T-cell (primary cell): ENCODE results near the gene RASSF3. TPM values are rescaled to one million over a fixed set of nuclear protein-coding genes. Genes with fewer than 3 reads are reported as not detected.

Experiments
- ATAC-seq, 4 experiments: fragments of 200-7000 bp in 3 of 4; fragments of 150-1000 bp in 1 of 4; cut with Tn5 transposase; replicated peaks in 1 of 4; 1 replicate in 3 of 4; 2 replicates in 1 of 4; pipeline ENCODE4 v1.10.0; 2021; ENCODE audit warnings: moderate library complexity in 3 of 4, mild to moderate bottlenecking in 2 of 4, moderate number of reproducible peaks in 1 of 4
- CTCF ChIA-PET, 2 donors: fragments of 300-600 bp; sonication (Branson Sonifier 250); formaldehyde crosslinking; loops; one replicate each; lab custom pipeline; 2022; ENCODE audit warnings: antibody characterized with exemption in 2 of 2; lab: Charles Lee
- POLR2A ChIA-PET, 2 donors: fragments of 300-600 bp; sonication (Branson Sonifier 250); formaldehyde crosslinking; loops; one replicate each; lab custom pipeline; 2022; ENCODE audit warnings: antibody characterized with exemption in 2 of 2; lab: Charles Lee
- DNase-seq, 35 experiments: peaks; one replicate each; pipeline versions ENCODE4 v3.0.0 to v3.0.0-alpha.2; 2013 to 2023
- H3K27ac ChIP-seq: one replicate; pipeline ENCODE4 v1.5.1; 2013; ENCODE audit warnings: low read length
- H3K27me3 ChIP-seq, 2 experiments: replicated peaks in 1 of 2; 1 replicate in 1 of 2; 2 replicates in 1 of 2; pipeline versions ENCODE4 v1.6.1 to v1.7.0; 2013; ENCODE audit warnings: low read length in 1 of 2, mixed read lengths in 1 of 2; ENCODE audit not compliant: control insufficient read depth in 2 of 2, insufficient read depth in 2 of 2; ENCODE audit errors: extremely low read depth in 1 of 2
- H3K36me3 ChIP-seq, 2 donors: 1 replicate in 1 of 2; 2 replicates in 1 of 2; pipeline versions ENCODE4 v1.6.1 to v1.7.0; 2013; ENCODE audit warnings: low read length in 1 of 2; ENCODE audit not compliant: control insufficient read depth in 2 of 2, insufficient read depth in 1 of 2; ENCODE audit errors: extremely low read depth in 1 of 2
- H3K4me1 ChIP-seq, 2 experiments: 1 replicate in 1 of 2; 2 replicates in 1 of 2; pipeline versions ENCODE4 v1.6.1 to v1.7.0; 2013; ENCODE audit warnings: low read length in 2 of 2, mixed read lengths in 1 of 2; ENCODE audit not compliant: insufficient read depth in 2 of 2, control insufficient read depth in 1 of 2; ENCODE audit errors: extremely low read depth in 1 of 2
- H3K4me3 ChIP-seq, 2 donors: 1 replicate in 1 of 2; 2 replicates in 1 of 2; pipeline versions ENCODE4 v1.5.1 to v1.7.0; 2013; ENCODE audit warnings: mild to moderate bottlenecking in 2 of 2, low read length in 1 of 2, moderate library complexity in 1 of 2; ENCODE audit not compliant: control insufficient read depth in 1 of 2; ENCODE audit errors: extremely low read depth in 1 of 2
- H3K9me3 ChIP-seq: 2 replicates; pipeline ENCODE4 v1.7.0; 2013
- H3K27ac Mint-ChIP-seq, 2 donors: one replicate each; pipeline ENCODE4 v1.8.0; 2020 to 2021; ENCODE audit warnings: mild to moderate bottlenecking in 2 of 2, mixed read lengths in 2 of 2
- H3K27me3 Mint-ChIP-seq, 2 donors: one replicate each; pipeline ENCODE4 v1.8.0; 2021 to 2022; ENCODE audit warnings: mixed read lengths in 2 of 2
- H3K36me3 Mint-ChIP-seq: one replicate; pipeline ENCODE4 v1.8.0; 2021; ENCODE audit warnings: mixed read lengths
- H3K4me1 Mint-ChIP-seq, 3 donors: one replicate each; pipeline ENCODE4 v1.8.0; 2020 to 2022; ENCODE audit warnings: mixed read lengths in 3 of 3, mild to moderate bottlenecking in 1 of 3
- H3K4me3 Mint-ChIP-seq, 3 donors: one replicate each; pipeline ENCODE4 v1.8.0; 2020 to 2022; ENCODE audit warnings: mild to moderate bottlenecking in 3 of 3, mixed read lengths in 3 of 3, moderate library complexity in 3 of 3
- H3K9me3 Mint-ChIP-seq, 3 donors: one replicate each; pipeline ENCODE4 v1.8.0; 2020 to 2022; ENCODE audit warnings: mixed read lengths in 3 of 3
- WGBS: methylation state at CpG from one replicate; pipeline ENCODE4 v1.1.5; 2013; ENCODE audit warnings: missing lambda C conversion rate; ENCODE audit not compliant: insufficient coverage; 5-methylcytosine and 5-hydroxymethylcytosine counted together
- total RNA-seq, 35 experiments: library from RNA in 6 of 35; stranded (reverse) in 6 of 35; fragments of 120-200 nt in 1 of 35; gene quantifications; one replicate each; pipeline versions ENCODE4 v1.2.1 to v1.2.4 and lab custom pipeline; 2013 to 2026

RASSF3 gene
- total RNA-seq, 5 donors from 2014 or later (not counting 1 experiment from before 2014, with no cell fraction given), result 113 to 167 (median 149) TPM

DNA sequence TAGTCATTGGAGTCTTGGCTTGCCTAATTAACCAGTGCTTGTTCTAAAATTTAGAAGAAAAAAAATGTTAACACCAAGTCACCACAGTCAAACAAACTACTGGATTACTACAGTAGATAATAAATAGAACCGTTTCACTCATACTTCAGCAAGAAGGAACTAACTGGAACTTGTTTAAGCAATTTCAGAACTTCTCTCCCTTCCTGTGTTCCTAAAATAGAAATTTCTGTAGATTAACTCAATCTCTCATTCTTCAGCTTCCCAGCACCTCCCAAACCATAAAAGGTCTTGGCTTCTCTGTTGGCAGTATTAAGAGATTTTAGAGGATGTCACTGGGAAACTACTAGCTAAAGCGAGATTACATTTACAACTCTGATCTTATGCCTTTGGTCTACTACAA lies 130.4 kb downstream of the RASSF3 start:
- Mint-ChIP-seq H3K4me3 (no peak overlapping the region), H3K4me1 (peaks cover 11 to 16% (median 11%) of the 10 kb centered on the region in 3 donors), H3K27me3 (no peaks in the 10 kb centered on the region), H3K27ac (no peak overlapping the region), H3K36me3 (peaks cover 89% of the 10 kb centered on the region), H3K9me3 (no peaks in the 10 kb centered on the region)
- H3K4me1 ChIP-seq, result peaks cover 0 to 2% of the 10 kb centered on the region in 2 experiments
- DNase-seq (no peak), ATAC-seq (no peak)
- H3K9me3 ChIP-seq, result no peaks in the 10 kb centered on the region
- H3K27me3 ChIP-seq, result no peaks in the 10 kb centered on the region
- ChIA-PET CTCF (no interaction called here), POLR2A (interaction anchor here in 1 of 2 donors (0.5 kb wide), 1 partner anchor 30 kb away, joined by 3 read pairs; no protein-coding TSS in a partner anchor)
- peaks cover 21 to 63% of the 10 kb centered on the region in 2 donors for H3K36me3 ChIP-seq
- WGBS, result no CpG with 5 or more reads among the region's 2 CpGs
- no peak overlapping the region for H3K27ac ChIP-seq
- H3K4me3 ChIP-seq, result no peak overlapping the region

DNA sequence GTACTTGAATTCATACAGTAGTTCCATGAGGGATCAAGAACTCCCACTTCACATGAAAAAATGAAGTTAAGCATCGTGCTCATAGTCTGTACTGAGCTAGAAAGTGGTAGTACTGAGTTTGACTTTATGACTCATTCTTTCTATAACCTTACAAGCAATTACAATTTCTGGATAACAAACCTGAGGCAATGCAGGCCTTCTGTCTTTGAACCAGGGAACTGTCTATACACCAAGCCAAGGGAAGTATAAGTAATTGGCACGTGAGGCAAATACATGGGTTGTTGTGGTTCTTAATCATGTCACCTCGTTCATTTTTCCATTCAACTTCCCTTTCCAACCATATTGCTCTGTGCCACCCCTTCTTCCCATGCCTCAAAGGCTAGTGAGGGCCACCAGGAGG lies 132.1 kb downstream of the RASSF3 start:
- peaks cover 8 to 12% (median 8%) of the 10 kb centered on the region in 3 donors for H3K4me1 Mint-ChIP-seq
- no peak for DNase-seq
- ChIA-PET POLR2A (no interaction called here), CTCF (interaction anchor here in 1 of 2 donors (0.6 kb wide), 1 partner anchor 192 kb away, joined by 3 read pairs; no protein-coding TSS in a partner anchor)
- WGBS, result no CpG with 5 or more reads among the region's 3 CpGs
- H3K36me3 Mint-ChIP-seq, result peaks cover 84% of the 10 kb centered on the region
- H3K4me1 ChIP-seq, result peaks cover 0 to 2% of the 10 kb centered on the region in 2 experiments
- no peaks in the 10 kb centered on the region for H3K27me3 Mint-ChIP-seq
- no peak overlapping the region for H3K4me3 Mint-ChIP-seq
- peaks cover 26 to 68% of the 10 kb centered on the region in 2 donors for H3K36me3 ChIP-seq
- H3K27ac ChIP-seq, result no peak overlapping the region
- no peak overlapping the region for H3K4me3 ChIP-seq
- H3K27me3 ChIP-seq, result no peaks in the 10 kb centered on the region
- H3K9me3 Mint-ChIP-seq, result no peaks in the 10 kb centered on the region
- H3K27ac Mint-ChIP-seq, result no peak overlapping the region
- ATAC-seq, result no peak
- H3K9me3 ChIP-seq, result no peaks in the 10 kb centered on the region

DNA sequence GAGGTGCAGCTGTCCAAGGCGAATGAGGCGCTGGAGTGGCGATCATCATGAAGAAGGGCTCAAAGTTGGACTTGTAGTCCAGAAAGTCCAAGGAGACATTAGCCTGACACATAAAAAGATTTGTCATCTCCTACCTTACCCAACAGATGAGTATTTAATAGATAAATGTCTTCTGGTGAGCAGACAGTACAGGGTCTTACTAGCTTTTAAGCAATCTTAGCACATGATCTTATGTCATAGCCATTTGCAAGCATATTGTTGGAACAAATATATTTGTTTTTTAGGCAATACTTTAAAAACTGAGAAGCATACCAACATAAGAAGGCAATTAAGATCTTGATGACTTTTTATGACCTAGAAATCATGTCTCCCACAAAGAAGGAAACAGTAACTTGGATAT lies 132.9 kb downstream of the RASSF3 start:
- no peaks in the 10 kb centered on the region for H3K4me1 ChIP-seq
- ChIA-PET POLR2A (no interaction called here), CTCF (interaction anchor here (0.6 to 1.4 kb wide), 3 partner anchors 9 to 194 kb away, joined by 3 read pairs; no protein-coding TSS in a partner anchor)
- ATAC-seq (no peak), DNase-seq (no peak)
- WGBS, result no CpG with 5 or more reads among the region's 3 CpGs
- H3K36me3 ChIP-seq, result peaks cover 26 to 66% of the 10 kb centered on the region in 2 donors
- no peaks in the 10 kb centered on the region for H3K9me3 Mint-ChIP-seq
- peaks cover 0 to 5% (median 3%) of the 10 kb centered on the region in 3 donors for H3K4me1 Mint-ChIP-seq
- H3K27ac ChIP-seq, result no peak overlapping the region
- H3K4me3 Mint-ChIP-seq, result no peak overlapping the region
- no peaks in the 10 kb centered on the region for H3K27me3 Mint-ChIP-seq
- peaks cover 83% of the 10 kb centered on the region for H3K36me3 Mint-ChIP-seq
- H3K27ac Mint-ChIP-seq, result no peak overlapping the region
- no peak overlapping the region for H3K4me3 ChIP-seq
- H3K9me3 ChIP-seq, result no peaks in the 10 kb centered on the region
- no peaks in the 10 kb centered on the region for H3K27me3 ChIP-seq

DNA sequence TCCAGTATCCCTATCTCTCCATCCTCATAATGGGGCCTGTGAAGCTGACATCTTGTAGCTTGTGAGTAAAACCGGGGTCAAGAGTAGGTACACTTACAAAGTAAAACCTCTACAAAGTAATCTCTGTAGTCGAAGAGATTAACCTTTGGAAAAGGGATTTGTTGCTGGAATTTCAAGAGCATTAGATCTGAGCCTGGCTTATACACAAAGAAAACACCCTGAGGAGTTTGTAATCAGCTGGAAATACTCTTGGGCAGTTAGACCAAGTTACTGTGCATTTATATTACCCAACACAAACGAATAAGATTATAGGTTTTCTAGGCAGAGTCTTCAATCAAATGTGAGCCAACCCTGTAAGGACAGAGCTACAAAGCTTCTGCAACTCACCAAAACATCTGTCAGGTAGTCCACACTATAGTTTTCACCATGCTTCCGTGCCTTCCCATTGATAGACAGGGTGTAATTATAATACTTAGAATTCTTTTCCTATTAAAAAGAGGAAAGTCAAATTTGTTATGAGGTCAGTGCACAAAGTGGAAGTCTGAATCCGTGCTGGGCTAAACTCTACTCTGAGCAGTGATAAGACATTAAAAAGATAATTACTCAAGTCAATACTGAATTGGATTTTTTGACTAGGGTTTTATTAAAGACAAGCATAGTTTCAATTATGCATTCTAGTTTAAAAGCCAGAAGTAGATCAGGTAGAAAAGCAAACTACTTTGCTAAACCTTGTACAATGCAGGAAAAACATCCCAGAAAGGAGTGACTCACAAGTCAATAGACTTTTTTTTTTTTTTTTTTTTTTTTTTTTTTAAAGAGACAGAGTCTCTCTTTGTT lies 134.3 kb downstream of the RASSF3 start:
- POLR2A ChIA-PET, result no interaction called here
- Histone ChIP-seq H3K36me3 (peaks cover 20 to 61% of the 10 kb centered on the region in 2 donors), H3K4me3 (no peak overlapping the region), H3K27me3 (no peaks in the 10 kb centered on the region), H3K9me3 (no peaks in the 10 kb centered on the region), H3K27ac (no peak overlapping the region), H3K4me1 (no peaks in the 10 kb centered on the region)
- DNase-seq (no peak), ATAC-seq (no peak)
- H3K36me3 Mint-ChIP-seq, result peaks cover 77% of the 10 kb centered on the region
- WGBS, result 60% methylated on average over 1 of the region's 5 CpGs
- no peak overlapping the region for H3K4me3 Mint-ChIP-seq
- H3K9me3 Mint-ChIP-seq, result no peaks in the 10 kb centered on the region
- H3K27me3 Mint-ChIP-seq, result no peaks in the 10 kb centered on the region
- peaks cover 0 to 3% (median 2%) of the 10 kb centered on the region in 3 donors for H3K4me1 Mint-ChIP-seq
- no peak overlapping the region for H3K27ac Mint-ChIP-seq
- CTCF ChIA-PET, result interaction anchor here (0.5 to 1.4 kb wide), 2 partner anchors 22 to 195 kb away, joined by 3 to 4 read pairs; no protein-coding TSS in a partner anchor

DNA sequence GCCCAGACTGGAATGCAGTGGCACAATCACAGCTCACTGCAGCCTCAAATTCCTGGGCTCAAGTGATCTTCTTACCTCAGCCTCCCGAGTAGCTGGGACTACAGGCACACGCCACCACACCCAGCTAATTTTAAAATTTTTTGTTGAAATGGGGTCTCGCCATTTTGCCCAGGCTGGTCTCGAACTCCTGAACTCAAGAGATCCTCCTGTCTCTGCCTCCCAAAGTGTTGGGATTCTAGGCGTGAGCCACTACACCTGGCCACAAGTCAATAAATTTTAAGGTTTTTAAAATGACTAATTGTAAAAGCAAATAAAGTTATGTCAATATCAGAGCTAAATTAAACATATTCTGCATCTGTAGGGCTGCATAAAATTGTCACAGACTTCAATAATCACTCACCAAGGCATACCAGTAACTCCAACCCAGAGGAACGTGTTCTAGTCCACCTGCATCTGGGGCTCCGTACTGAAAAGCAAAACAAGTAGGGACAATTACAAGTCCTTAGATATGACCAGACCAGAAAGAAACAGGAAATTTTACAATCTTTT lies 135.0 kb downstream of the RASSF3 start:
- Mint-ChIP-seq H3K4me1 (peaks cover 0 to 3% (median 2%) of the 10 kb centered on the region in 3 donors), H3K27ac (no peak overlapping the region), H3K36me3 (peaks cover 72% of the 10 kb centered on the region), H3K9me3 (no peaks in the 10 kb centered on the region), H3K4me3 (no peak overlapping the region), H3K27me3 (no peaks in the 10 kb centered on the region)
- H3K27ac ChIP-seq, result no peak overlapping the region
- no peaks in the 10 kb centered on the region for H3K4me1 ChIP-seq
- no peaks in the 10 kb centered on the region for H3K27me3 ChIP-seq
- peaks cover 26 to 60% of the 10 kb centered on the region in 2 donors for H3K36me3 ChIP-seq
- ATAC-seq, result no peak
- WGBS, result 95% methylated on average over 2 of the region's 7 CpGs
- no peak for DNase-seq
- no peak overlapping the region for H3K4me3 ChIP-seq
- CTCF ChIA-PET, result interaction anchor here in 1 of 2 donors (0.5 kb wide), 1 partner anchor 21 kb away, joined by 4 read pairs; no protein-coding TSS in a partner anchor
- POLR2A ChIA-PET, result no interaction called here
- no peaks in the 10 kb centered on the region for H3K9me3 ChIP-seq

DNA sequence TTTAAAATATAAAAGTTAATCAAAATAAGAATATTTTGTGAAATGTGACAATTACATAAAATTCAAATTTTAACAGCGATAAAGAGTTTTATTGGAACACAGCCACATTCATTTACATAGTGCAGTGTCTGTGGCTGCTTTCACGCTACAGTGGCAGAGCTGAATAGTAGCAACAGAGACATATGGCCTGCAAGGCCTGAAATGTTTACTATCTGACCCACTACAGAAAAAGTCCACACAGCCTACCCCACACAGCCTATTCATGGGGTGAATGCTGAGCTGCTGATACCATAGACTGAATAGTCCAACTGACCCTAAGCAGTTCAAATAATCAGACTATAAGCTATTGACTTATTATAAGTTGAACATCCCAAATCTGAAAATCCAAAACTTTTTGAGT lies 135.7 kb downstream of the RASSF3 start:
- Mint-ChIP-seq H3K27ac (no peak overlapping the region), H3K9me3 (no peaks in the 10 kb centered on the region), H3K36me3 (peaks cover 71% of the 10 kb centered on the region), H3K4me1 (peaks cover 0 to 3% (median 2%) of the 10 kb centered on the region in 3 donors), H3K27me3 (no peaks in the 10 kb centered on the region), H3K4me3 (no peak overlapping the region)
- no peak overlapping the region for H3K27ac ChIP-seq
- no peak for ATAC-seq
- peaks cover 32 to 60% of the 10 kb centered on the region in 2 donors for H3K36me3 ChIP-seq
- no peak overlapping the region for H3K4me3 ChIP-seq
- DNase-seq, result no peak
- no peaks in the 10 kb centered on the region for H3K4me1 ChIP-seq
- POLR2A ChIA-PET, result no interaction called here
- CTCF ChIA-PET, result interaction anchor here in 1 of 2 donors (0.6 kb wide), 1 partner anchor 194 kb away, joined by 3 read pairs; no protein-coding TSS in a partner anchor
- WGBS, result no CpG with 5 or more reads among the region's 2 CpGs
- no peaks in the 10 kb centered on the region for H3K9me3 ChIP-seq
- no peaks in the 10 kb centered on the region for H3K27me3 ChIP-seq
